Body of pancreas (tissue), 4 donors: ENCODE measurements around the gene USP47.

Experiments used
- CTCF ChIP-seq, 7 experiments: fragments of 450-650 bp in 4 of 7; fragments of 200-600 bp in 3 of 7; sonication (generic) in 3 of 7; IDR thresholded peaks; one replicate each; pipeline ENCODE4 v1.5.1; 2016 to 2019; ENCODE audit warnings: antibody characterized with exemption in 7 of 7
- POLR2A ChIP-seq, 3 donors: fragments of 450-650 bp; IDR thresholded peaks; one replicate each; pipeline ENCODE4 v1.6.1; 2016; ENCODE audit warnings: antibody characterized with exemption in 3 of 3, mild to moderate bottlenecking in 2 of 3

- TF ChIP-seq CTCF (IDR thresholded peaks at IDR 0.05): no peak
- TF ChIP-seq POLR2A (IDR thresholded peaks at IDR 0.05): no peak
Observed at GRCh38 chr11:11814614-11815452, 26.9 kb upstream of the USP47 start.
